HepG2 (cell line): Measurements from ENCODE around the gene C22orf39. TPM values are rescaled to one million over a fixed set of nuclear protein-coding genes. Genes with fewer than 3 reads are reported as not detected.

Source experiments
- ADNP ChIP-seq: sonication (generic); formaldehyde crosslinking; IDR thresholded peaks from 2 replicates; pipeline ENCODE4 v1.4.0; 2020; ENCODE audit warnings: missing genetic modification reagents
- ARNT ChIP-seq: fragments of 450-650 bp; IDR thresholded peaks from 2 replicates; pipeline ENCODE4 v1.6.1; 2017
- ATF7-NPFF ChIP-seq: sonication (generic); formaldehyde crosslinking; IDR thresholded peaks from 2 replicates; pipeline ENCODE4 v1.8.1; 2023; ENCODE audit warnings: mild to moderate bottlenecking, low read depth, missing genetic modification reagents, moderate library complexity
- FOXK1 ChIP-seq: sonication (generic); formaldehyde crosslinking; IDR thresholded peaks from 2 replicates; pipeline ENCODE4 v1.4.0; 2020; ENCODE audit warnings: low read depth, missing genetic modification reagents, borderline replicate concordance
- MIER2 ChIP-seq: IDR thresholded peaks from 2 replicates; pipeline ENCODE4 v1.6.1; 2016; ENCODE audit warnings: missing biosample characterization, missing genetic modification reagents
- MYC ChIP-seq: sonication (generic); formaldehyde crosslinking; IDR thresholded peaks from 2 replicates; pipeline ENCODE4 v1.9.0; 2021; ENCODE audit warnings: missing genetic modification reagents, borderline replicate concordance
- PBX2 ChIP-seq: IDR thresholded peaks from 2 replicates; pipeline ENCODE4 v1.6.1; 2016; ENCODE audit warnings: control low read depth
- POLR2G ChIP-seq: fragments of 200-400 bp; formaldehyde crosslinking; IDR thresholded peaks from 2 replicates; pipeline ENCODE4 v1.6.1; 2018; ENCODE audit warnings: mild to moderate bottlenecking, low read depth, low read length, moderate library complexity
- SNAI1 ChIP-seq: sonication (generic); formaldehyde crosslinking; IDR thresholded peaks from 2 replicates; pipeline ENCODE4 v1.5.0; 2020; ENCODE audit warnings: mild to moderate bottlenecking, missing genetic modification reagents, borderline replicate concordance
- ZNF580 ChIP-seq: IDR thresholded peaks from 2 replicates; pipeline ENCODE4 v1.6.1; 2016; ENCODE audit warnings: low read depth, borderline replicate concordance
- ZNF740 ChIP-seq: sonication (generic); formaldehyde crosslinking; IDR thresholded peaks from 2 replicates; pipeline ENCODE4 v1.4.0; 2020; ENCODE audit warnings: missing genetic modification reagents
- ZNF761 ChIP-seq: sonication (generic); formaldehyde crosslinking; conservative IDR thresholded peaks from 2 replicates; pipeline ENCODE4 v1.4.0; 2020; ENCODE audit warnings: mild to moderate bottlenecking, missing genetic modification reagents
- ZUFSP ChIP-seq: sonication (generic); formaldehyde crosslinking; IDR thresholded peaks from 2 replicates; pipeline ENCODE4 v1.9.0; 2021; ENCODE audit warnings: missing genetic modification reagents, mild to moderate bottlenecking, borderline replicate concordance
- polyA plus RNA-seq, 8 experiments: library from polyadenylated mRNA; depleted of rRNA in 3 of 8; stranded (reverse) in 7 of 8; unstranded in 1 of 8; fragments of >200 nt; fragmentation: Illumina TruSeq in 4 of 8; extraction: Trizol in 4 of 8; gene quantifications; 2 replicates each; pipeline versions ENCODE4 v1.2.1 to v1.2.3, GENCODE V29; 2011 to 2016; ENCODE audit warnings: low read depth in 4 of 8, missing spikeins in 1 of 8, mixed read lengths in 1 of 8; ENCODE audit not compliant: insufficient read depth in 1 of 8
- total RNA-seq, 5 experiments: library from RNA; depleted of rRNA; stranded (reverse); fragments of >200 nt; fragmentation: Illumina TruSeq; extraction: Trizol; gene quantifications; 2 replicates each; pipeline ENCODE4 v1.2.3, GENCODE V29; 2016; ENCODE audit warnings: low read depth in 1 of 5
- TF ChIP-seq, protein P1 (sequence below): sonication (generic); formaldehyde crosslinking; IDR thresholded peaks from 2 replicates; pipeline ENCODE4 v1.5.1; 2020; ENCODE audit warnings: mild to moderate bottlenecking, missing genetic modification reagents, moderate library complexity
- TF ChIP-seq, protein P2 (sequence below): sonication (generic); formaldehyde crosslinking; IDR thresholded peaks from 2 replicates; pipeline ENCODE4 v1.9.0; 2021; ENCODE audit warnings: mild to moderate bottlenecking, missing genetic modification reagents

The C22orf39 gene
- total and polyA plus RNA-seq, 2 of the 13 experiments (the other 11 are each of a cell fraction or from before 2014, with no cell fraction given), result 23.4 to 26.4 TPM

GRCh38 chr22:19430890-19431541, 16.5 kb downstream of the C22orf39 start (continued):
- TF ChIP-seq ZUFSP (CRISPR knock-in tag), result no peak
- TF ChIP-seq ZNF740, result 0 out of 2 replicates have a peak, but pooled peaks have one; percentile 23
- TF ChIP-seq, protein P1, sequence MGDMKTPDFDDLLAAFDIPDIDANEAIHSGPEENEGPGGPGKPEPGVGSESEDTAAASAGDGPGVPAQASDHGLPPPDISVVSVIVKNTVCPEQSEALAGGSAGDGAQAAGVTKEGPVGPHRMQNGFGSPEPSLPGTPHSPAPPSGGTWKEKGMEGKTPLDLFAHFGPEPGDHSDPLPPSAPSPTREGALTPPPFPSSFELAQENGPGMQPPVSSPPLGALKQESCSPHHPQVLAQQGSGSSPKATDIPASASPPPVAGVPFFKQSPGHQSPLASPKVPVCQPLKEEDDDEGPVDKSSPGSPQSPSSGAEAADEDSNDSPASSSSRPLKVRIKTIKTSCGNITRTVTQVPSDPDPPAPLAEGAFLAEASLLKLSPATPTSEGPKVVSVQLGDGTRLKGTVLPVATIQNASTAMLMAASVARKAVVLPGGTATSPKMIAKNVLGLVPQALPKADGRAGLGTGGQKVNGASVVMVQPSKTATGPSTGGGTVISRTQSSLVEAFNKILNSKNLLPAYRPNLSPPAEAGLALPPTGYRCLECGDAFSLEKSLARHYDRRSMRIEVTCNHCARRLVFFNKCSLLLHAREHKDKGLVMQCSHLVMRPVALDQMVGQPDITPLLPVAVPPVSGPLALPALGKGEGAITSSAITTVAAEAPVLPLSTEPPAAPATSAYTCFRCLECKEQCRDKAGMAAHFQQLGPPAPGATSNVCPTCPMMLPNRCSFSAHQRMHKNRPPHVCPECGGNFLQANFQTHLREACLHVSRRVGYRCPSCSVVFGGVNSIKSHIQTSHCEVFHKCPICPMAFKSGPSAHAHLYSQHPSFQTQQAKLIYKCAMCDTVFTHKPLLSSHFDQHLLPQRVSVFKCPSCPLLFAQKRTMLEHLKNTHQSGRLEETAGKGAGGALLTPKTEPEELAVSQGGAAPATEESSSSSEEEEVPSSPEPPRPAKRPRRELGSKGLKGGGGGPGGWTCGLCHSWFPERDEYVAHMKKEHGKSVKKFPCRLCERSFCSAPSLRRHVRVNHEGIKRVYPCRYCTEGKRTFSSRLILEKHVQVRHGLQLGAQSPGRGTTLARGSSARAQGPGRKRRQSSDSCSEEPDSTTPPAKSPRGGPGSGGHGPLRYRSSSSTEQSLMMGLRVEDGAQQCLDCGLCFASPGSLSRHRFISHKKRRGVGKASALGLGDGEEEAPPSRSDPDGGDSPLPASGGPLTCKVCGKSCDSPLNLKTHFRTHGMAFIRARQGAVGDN (CRISPR knock-in tag), result peak; percentile 94
- TF ChIP-seq MYC (CRISPR knock-in tag), result peak; percentile 97
- TF ChIP-seq ADNP (CRISPR knock-in tag), result no peak
- TF ChIP-seq, protein P2, sequence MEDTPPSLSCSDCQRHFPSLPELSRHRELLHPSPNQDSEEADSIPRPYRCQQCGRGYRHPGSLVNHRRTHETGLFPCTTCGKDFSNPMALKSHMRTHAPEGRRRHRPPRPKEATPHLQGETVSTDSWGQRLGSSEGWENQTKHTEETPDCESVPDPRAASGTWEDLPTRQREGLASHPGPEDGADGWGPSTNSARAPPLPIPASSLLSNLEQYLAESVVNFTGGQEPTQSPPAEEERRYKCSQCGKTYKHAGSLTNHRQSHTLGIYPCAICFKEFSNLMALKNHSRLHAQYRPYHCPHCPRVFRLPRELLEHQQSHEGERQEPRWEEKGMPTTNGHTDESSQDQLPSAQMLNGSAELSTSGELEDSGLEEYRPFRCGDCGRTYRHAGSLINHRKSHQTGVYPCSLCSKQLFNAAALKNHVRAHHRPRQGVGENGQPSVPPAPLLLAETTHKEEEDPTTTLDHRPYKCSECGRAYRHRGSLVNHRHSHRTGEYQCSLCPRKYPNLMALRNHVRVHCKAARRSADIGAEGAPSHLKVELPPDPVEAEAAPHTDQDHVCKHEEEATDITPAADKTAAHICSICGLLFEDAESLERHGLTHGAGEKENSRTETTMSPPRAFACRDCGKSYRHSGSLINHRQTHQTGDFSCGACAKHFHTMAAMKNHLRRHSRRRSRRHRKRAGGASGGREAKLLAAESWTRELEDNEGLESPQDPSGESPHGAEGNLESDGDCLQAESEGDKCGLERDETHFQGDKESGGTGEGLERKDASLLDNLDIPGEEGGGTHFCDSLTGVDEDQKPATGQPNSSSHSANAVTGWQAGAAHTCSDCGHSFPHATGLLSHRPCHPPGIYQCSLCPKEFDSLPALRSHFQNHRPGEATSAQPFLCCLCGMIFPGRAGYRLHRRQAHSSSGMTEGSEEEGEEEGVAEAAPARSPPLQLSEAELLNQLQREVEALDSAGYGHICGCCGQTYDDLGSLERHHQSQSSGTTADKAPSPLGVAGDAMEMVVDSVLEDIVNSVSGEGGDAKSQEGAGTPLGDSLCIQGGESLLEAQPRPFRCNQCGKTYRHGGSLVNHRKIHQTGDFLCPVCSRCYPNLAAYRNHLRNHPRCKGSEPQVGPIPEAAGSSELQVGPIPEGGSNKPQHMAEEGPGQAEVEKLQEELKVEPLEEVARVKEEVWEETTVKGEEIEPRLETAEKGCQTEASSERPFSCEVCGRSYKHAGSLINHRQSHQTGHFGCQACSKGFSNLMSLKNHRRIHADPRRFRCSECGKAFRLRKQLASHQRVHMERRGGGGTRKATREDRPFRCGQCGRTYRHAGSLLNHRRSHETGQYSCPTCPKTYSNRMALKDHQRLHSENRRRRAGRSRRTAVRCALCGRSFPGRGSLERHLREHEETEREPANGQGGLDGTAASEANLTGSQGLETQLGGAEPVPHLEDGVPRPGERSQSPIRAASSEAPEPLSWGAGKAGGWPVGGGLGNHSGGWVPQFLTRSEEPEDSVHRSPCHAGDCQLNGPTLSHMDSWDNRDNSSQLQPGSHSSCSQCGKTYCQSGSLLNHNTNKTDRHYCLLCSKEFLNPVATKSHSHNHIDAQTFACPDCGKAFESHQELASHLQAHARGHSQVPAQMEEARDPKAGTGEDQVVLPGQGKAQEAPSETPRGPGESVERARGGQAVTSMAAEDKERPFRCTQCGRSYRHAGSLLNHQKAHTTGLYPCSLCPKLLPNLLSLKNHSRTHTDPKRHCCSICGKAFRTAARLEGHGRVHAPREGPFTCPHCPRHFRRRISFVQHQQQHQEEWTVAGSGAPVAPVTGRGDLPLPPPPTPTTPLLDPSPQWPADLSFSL (CRISPR knock-in tag), result no peak
- no peak for TF ChIP-seq POLR2G
- TF ChIP-seq ZNF761 (CRISPR knock-in tag), result no peak
- TF ChIP-seq MIER2 (CRISPR knock-in tag), result no peak
- no peak for TF ChIP-seq PBX2 (CRISPR knock-in tag)
- no peak for TF ChIP-seq ARNT
- 0 out of 2 replicates have a peak, but pooled peaks have one; percentile 31 for TF ChIP-seq SNAI1 (CRISPR knock-in tag)
- no peak for TF ChIP-seq ZNF580 (CRISPR knock-in tag)
- TF ChIP-seq FOXK1, result no peak
- TF ChIP-seq ATF7-NPFF, result no peak; the same call in 1 of the 2 replicates
